Kidney epithelial cell (primary cell): ENCODE results near the gene DPM1. TPM values are rescaled to one million over a fixed set of nuclear protein-coding genes. Genes with fewer than 3 reads are reported as not detected.

Experiments used
- DNase-seq: peaks from one replicate; pipeline ENCODE4 v3.0.0-alpha.2; 2010; ENCODE audit warnings: low read depth
- H3K27me3 ChIP-seq: 2 replicates; pipeline ENCODE4 v1.6.0; 2011; ENCODE audit warnings: low read length; ENCODE audit not compliant: control insufficient read depth, insufficient read depth
- H3K36me3 ChIP-seq: 2 replicates; pipeline ENCODE4 v1.5.1; 2011; ENCODE audit warnings: low read length; ENCODE audit not compliant: control insufficient read depth, insufficient read depth
- H3K4me3 ChIP-seq: 2 replicates; pipeline ENCODE4 v1.5.1; 2011; ENCODE audit warnings: low read depth, mild to moderate bottlenecking, control low read depth, low read length
- CTCF ChIP-seq: IDR thresholded peaks from 2 replicates; pipeline ENCODE4 v1.5.1; 2011; ENCODE audit warnings: mild to moderate bottlenecking, moderate library complexity, low read length, control low read depth, inconsistent platforms; ENCODE audit not compliant: insufficient read depth, poor library complexity, severe bottlenecking
- total RNA-seq: library from RNA; depleted of rRNA; stranded (reverse); fragments of >200 nt; gene quantifications from 2 replicates; pipeline ENCODE4 v1.2.3, GENCODE V29; 2015

DPM1 gene
- total RNA-seq, 1 donor from 2014 or later = 73.3 TPM

DNA sequence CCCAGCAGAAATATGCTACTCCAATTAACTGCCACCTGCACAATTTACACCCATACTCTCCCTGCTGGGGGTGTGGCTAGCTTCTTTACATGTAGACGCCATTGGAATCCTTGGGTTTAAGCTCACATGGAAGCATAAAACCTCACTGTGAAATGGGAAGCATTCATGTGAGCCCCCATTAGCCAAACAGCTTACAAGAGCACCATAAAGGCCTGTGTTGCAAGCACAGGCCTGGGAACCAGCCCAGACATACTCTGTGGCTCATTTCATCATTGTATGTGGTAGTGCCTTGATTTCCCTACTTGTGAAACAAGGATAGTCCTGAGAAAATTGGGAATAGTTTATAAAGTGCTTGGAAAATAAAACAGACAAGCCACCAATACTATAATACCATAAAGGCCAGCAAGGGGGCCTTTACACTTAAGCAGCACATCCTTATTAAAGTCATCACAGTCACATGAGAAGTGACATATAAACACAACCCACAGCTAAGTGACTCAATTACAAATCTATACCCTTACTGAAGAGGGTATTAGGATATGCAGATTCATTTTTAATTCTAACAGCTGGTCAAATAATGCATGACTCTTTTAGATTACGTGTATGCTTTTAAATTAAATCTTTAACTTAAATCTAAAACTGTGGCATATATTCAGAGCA is 33.9 kb downstream of the DPM1 start:
- Histone ChIP-seq H3K36me3 (peaks cover 3% of the 10 kb centered on the region), H3K27me3 (no peaks in the 10 kb centered on the region), H3K4me3 (no peak overlapping the region)
- TF ChIP-seq CTCF = no peak
- no peak for DNase-seq

DNA sequence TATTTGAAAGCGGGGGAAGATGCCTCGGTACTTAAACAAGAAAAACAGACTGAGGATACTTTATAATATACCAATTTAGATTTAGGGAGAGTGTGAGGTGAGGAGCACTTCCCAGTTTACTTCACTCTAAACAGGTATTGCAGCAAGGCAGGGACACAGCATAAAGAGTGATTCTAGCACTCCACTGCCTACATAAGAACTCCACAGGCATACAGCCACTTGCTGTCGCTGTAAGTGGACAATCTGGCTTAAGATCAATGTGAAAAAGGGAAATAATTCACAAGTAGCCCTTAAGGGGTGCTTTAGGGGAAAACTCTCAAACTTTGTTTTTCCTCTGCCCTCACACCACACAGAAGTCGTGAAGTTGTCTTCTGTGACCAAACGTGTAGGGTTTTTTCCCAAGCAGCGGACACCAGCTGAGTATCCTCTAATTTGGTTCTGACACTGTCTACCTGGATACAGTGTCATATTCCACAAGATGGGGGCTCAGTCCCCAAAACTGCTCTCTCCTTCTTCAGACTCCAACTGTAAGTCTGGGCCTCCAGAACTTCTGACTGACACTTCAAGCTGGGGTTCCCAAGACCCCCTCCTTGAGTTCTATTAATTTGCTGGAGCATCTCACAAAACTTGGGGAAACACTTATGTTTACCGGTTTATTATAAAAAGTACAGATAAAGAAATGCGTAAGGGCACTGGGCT is 36.4 kb downstream of the DPM1 start:
- no peak for DNase-seq
- H3K27me3 ChIP-seq = no peaks in the 10 kb centered on the region
- peaks cover 3% of the 10 kb centered on the region for H3K36me3 ChIP-seq
- TF ChIP-seq CTCF = no peak
- H3K4me3 ChIP-seq = no peak overlapping the region

DNA sequence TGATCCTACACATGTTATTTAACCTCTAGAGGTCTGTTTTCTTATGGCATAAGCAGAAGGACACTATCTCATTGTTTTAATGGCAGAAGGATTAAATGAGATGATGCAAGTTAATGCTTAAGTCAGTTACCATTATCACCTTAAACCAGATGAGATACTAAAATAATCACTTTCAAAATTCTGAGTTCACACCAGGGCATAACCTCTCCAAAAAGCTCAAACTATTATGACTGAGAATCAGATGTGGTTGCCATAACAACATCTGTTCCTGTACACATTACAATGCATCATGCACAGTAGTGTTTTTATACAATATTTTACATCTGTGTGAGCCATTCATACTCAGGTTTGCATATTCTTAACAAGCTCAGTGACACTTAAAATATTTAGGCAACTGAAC is 37.3 kb downstream of the DPM1 start:
- no peak for DNase-seq
- H3K36me3 ChIP-seq = peaks cover 3% of the 10 kb centered on the region
- H3K4me3 ChIP-seq = no peak overlapping the region
- TF ChIP-seq CTCF = no peak
- no peaks in the 10 kb centered on the region for H3K27me3 ChIP-seq

- DNase-seq = peak; percentile 86
- no peak overlapping the region for H3K4me3 ChIP-seq
- TF ChIP-seq CTCF = no peak
Observed at GRCh38 chr20:50919567-50919966, 38.8 kb downstream of the DPM1 start.

DNA sequence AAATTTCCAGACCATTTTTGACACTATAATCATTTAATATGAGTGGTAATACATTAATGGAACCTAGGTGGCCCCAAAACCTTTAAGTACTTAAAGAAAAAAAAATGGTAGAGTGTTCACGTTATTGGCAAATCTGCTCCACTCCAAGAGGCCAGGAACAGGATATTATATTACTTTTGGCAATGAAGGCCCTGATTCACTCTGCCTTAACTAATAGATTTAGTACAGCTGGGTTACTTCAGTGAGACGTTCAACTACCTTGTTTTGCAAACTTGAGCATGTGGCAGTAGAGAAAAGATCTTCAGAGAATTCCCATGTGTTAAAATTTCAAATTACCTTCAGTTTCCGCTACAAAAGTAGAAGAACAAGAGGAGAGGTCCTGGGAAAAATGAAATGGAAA is 39.9 kb downstream of the DPM1 start:
- Histone ChIP-seq H3K27me3 (no peaks in the 10 kb centered on the region), H3K36me3 (no peaks in the 10 kb centered on the region), H3K4me3 (no peak overlapping the region)
- TF ChIP-seq CTCF = no peak
- no peak for DNase-seq

More at GRCh38 chr20:50919567-50919966, 38.8 kb downstream of the DPM1 start:
- H3K27me3 ChIP-seq = no peaks in the 10 kb centered on the region
- H3K36me3 ChIP-seq = peaks cover 2% of the 10 kb centered on the region

GRCh38 chr20:50916934-50917333 is 41.4 kb downstream of the DPM1 start:
- H3K27me3 ChIP-seq = no peaks in the 10 kb centered on the region
- no peaks in the 10 kb centered on the region for H3K36me3 ChIP-seq
- TF ChIP-seq CTCF = no peak
- no peak overlapping the region for H3K4me3 ChIP-seq
- no peak for DNase-seq
